HG03064 (cell line): ENCODE data around the gene SUN1.
A peak's percentile ranks its signal among the peaks of the same experiment; 100 is the strongest.
"Not testable (repeated sequence)": the region's sequence is repeated elsewhere in the genome, so short reads cannot be mapped to it uniquely, and the experiment has no call there.

ENCODE experiments used
- ATAC-seq: cut with Tn5 transposase; IDR thresholded peaks from one replicate; pipeline ENCODE4 v1.9.1; 2021; ENCODE audit warnings: low read depth; ENCODE audit not compliant: unreplicated experiment

SUN1 gene

DNA sequence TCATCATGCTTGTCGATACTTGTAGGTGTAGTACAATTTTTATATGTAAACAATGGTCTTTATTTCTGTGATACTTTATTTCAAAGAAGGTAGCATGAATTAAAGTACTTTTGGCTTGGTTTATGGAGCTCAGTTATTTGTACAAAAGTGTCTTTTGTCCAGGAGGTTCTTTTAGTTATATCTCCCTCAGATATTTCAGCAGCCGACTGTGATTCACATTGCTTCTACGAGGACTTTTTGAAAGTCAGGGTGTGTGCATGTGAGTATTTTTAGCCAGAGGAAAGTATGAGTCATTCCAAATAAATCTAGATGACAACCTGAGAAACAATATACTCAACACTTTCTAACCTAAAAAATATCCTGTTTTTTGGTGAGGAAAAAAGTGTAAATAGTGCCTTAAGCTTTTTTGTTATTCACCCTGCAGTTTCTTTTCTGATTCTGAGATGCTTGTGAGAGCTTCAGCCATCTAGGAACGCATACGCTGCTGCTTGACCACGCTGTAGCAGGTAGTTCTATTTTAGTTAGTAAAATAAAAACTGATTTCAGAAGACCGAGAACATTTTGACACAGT lies 595 bp upstream of the SUN1 start:
- peak; percentile 62 for ATAC-seq

DNA sequence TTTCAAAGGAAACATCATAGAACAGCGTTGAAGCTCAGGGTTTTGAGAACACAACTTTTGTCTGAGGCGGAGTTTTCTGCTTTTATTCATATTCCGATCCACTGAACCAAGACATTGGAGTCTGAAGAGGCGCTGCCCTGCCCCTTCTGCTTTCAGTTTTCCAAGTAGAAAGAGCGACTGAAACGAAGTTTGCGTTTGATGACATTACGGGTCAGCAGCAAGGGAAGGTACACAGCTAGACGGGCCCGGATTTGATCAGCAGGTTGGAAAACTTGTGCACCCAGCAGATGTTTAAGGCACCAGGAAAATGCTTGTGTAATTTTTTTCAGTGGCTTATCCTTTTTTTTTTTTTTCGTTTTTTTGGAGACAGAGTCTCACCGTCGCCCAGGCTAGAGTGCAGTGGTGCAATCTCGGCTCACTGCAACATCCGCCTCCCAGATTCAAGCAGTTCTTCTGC lies 720 bp downstream of the SUN1 start:
- ATAC-seq: no peak

DNA sequence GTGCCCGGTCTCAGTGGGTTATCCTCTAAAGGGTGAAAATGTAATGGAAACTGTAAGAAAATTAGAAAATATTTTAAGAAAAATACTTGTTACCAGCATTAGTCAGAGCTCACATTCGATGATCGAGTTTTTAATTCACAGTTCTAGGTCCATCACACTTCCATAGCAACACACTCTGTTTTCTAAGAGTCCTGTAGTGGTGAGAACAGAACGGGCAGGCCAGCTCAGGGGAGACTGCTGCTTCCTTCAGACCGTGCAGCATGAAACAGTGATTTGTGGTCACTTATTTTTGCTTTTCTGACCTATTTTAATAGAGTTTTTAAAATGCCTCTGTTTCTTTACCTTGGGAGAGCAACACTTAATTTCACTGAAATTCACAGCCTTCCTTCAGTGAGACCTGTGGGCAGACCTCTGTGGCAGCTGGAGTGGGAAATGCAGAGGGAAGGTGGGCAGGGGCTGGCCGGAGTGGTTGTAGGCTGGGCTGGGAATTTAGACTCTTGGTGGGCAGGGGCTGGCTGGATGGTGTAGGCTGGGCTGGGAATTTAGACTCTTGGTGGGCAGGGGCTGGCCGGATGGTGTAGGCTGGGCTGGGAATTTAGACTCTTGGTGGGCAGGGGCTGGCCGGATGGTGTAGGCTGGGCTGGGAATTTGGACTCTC lies 1.5 kb downstream of the SUN1 start:
- ATAC-seq: no peak

DNA sequence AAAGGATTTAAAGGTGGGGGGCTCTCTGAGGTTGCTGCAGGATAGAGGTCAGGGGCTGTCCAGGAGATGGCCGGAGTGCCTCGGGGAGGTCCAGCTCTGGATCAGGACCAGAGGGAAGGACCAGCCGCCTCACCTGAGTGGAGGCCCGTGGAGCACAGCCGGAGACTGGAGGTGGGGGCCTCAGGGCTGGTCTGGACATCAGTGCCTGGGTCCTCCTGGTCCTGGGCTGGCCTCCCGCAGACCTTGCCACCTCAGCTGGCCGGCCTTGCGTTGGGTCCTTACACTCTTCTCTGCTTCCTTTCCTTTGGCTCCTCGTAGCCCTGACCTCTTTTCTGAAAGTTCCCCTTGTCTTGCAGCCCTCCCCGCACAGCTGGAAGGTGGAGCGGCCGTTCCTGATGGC lies 2.0 kb downstream of the SUN1 start:
- no peak for ATAC-seq

DNA sequence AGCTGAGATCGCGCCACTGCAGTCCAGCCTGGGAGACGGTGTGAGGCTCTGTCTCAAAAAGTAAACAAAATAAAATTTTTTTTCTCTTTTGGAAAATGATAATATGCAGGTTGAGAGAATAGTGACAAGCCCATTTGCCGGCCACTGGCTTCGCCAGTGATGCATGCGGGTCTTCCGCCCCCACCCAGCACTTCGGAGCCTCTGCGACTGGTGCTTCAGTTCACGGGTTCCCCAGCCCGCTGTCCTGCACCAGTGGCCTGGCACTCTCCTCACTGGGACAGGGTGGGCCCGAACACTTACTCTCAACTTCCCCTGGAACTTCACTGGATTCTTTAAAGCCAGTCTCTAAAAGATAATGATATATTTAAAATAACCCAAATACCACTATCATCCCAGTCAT lies 2.7 kb downstream of the SUN1 start:
- ATAC-seq: no peak

DNA sequence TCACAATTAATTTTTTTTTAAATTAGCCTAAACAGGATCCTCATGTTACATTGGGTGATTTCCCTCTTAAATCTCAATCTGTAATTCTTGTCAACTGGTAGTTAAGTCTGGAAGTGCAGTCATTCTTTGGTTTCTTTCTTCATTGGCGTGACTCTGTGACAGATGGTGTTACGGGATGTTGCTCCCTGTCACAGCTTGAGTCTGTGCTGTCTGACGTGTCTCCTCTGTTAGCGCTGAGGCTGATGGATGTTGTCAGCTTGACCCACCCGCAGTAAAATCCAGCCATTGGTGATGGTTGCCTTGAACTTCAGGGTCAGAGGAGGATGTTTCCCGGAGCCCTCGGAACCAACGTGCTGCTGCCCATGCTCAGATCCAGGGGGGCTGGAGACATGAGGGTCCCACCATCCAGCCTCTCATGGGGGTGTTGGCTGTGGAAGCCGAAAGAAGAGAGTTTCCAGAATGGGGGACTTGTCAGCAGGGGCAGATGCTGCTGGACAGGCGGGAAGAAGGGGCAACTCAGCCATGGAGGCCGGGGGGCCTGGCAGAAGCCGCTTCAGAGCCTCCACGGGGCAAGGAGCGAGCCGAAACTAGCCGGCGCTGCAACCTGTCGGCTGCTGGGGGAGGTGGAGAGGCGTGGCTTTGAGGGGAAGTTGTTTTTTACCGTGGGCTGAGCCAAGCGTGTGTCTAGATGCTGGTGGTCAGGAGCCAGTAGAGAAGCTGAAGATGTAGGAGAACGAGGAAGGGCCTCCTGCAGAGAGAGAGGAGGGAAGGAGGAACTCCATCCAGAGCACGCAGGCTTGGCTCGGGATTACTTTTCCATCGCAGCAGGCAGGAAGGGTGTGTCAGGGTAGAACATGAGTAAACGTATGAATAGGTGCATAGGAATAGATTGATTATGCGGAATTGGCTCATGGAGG lies 3.5 kb downstream of the SUN1 start:
- ATAC-seq: no peak

DNA sequence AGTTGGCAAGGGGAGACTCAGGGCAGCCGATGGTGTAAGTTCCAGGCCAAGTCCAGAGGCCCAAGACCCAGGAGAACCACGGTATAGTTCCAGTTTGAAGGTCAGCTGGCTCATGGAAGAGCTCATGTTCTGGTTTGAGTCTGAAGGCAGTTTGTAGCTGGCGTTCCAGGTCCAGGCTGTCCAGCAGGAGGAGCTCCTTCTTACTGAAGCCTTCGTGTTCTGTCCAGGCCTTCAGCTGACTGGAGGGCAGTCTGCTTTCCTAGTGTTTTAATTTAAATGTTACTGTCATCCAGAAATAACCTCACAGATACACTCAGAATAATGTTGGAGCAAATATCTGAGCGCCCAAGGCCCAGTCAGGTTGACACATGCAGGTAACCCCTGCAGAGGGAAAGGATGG lies 4.2 kb downstream of the SUN1 start:
- ATAC-seq: no peak

DNA sequence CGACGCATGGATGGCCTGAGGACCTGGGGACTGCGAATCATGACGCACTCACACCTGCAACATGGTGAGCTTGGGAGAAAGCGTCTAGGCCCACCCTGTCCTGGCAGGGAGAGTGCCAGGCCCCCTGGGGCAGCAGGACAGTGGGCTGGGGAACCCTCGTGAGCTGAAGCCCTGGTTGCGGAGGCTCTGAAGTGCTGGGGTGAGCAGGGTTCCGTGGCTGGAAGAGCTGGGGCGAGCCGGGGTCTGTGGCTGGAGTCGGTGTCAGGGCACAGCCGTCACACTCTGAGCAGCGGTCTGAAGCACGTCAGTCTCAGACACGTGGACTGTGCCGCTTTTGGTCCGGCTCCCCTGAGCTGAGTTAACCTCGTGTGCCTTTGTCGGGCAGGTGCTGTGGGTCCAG lies 4.7 kb downstream of the SUN1 start:
- ATAC-seq: no peak

DNA sequence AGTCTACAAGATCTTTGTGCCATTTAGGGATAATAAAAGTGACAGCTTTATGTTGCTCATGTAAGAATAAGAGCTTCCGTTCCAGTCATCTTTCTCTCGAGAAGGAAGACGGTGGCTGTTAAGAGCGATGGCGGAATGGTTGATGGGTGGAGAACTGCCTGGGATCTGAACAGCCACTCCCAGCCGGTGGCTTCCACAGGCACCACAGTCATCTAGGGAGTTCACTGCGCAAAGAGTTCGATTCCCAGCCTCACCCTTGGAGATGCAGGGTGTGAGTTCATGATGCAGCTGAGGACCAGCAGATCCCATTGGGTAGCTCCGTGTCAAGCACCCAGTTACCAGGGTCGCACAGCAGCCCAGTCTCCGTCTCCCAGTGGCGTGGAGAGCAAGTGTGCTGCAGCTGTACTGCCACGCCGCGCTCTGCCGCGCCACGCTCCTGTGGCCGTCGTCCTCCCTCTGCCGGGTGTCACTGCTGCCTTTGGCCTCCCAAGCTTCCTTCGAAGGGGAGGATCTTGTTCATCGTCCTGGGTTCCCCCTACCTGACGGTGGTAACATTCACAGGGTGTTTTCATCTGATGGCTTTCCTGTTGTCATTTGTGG lies 7.8 kb downstream of the SUN1 start:
- ATAC-seq: no peak

DNA sequence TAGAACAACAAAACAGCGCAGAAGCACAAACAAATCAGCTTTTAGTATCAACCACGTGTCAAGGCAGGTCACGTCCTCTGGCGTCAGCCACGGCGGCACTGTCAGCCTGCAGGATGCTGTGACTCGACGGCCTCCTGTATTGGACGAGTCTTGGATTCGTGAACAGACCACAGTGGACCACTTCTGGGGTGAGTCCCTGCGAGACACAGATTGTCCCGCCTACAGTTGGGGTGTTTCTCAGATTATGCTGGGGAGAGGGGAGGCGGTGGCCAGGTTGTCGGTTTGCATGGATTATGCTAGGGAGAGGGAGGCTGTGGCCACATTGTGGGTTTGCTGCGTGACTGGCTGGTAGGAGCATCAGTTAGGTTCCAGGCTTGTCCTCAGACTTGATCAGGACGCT lies 9.7 kb downstream of the SUN1 start:
- no peak for ATAC-seq

DNA sequence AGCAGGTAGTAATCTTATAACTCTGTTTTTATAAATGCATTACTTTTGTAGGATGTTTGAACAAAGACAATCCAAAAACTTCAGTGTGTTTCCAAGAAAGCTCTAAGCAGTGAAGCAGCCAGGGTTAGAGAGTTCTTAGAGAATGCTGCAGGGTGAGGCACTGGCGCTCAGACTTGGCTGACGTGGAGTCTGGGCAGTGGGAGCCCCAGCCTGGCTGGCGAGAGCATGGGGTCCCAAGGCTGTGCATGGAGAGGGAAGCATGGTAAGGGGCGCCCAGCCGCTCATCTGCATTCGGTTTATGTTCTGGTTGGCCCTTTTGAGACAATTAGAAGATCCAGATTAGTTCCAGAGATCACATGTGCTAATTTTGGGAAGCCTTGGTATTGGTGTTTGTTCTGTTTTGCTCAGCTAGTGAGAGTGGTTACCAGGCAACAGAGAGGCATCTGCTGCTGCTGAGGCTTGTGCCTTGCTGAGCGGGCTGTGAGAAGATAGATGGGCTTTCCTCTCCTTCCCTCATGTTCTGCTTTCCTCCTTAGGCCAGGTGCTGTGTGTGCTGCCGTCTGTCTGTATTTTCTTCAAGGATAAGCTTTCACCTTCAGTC lies 10.3 kb downstream of the SUN1 start:
- ATAC-seq: no peak

DNA sequence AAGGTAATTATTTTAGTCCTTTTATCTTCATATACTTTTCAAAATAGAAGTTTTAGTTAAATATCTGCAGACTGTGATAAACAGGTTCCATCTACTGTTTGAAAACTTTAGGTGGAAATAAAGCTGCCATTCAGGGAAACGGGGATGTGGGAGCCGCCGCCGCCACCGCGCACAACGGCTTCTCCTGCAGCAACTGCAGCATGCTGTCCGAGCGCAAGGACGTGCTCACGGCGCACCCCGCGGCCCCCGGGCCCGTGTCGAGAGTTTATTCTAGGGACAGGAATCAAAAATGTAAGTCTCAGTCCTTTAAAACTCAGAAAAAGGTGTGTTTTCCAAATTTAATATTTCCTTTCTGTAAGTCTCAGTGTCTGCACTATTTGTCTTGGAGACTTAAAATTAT lies 11.0 kb downstream of the SUN1 start:
- ATAC-seq: no peak

DNA sequence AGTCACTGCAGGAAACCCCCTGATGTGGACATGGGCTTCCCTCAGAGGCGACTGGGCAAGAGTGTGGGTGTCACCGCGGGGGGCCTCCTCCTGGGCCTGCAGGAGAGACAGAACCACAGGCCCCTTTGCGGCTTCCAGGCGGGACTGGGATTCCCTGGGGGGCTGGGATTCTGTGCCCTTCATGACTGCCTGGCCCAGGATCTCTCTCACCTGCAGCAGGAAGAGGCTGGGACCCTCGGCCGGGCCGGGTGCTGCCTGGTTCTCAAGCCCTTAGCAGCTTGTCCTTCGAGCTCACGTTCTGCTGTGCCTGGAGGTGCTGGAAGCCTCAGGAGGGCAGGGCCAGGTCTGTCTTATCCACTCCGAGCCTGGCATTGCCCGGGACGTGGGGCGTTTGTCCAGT lies 11.8 kb downstream of the SUN1 start:
- ATAC-seq: no peak

DNA sequence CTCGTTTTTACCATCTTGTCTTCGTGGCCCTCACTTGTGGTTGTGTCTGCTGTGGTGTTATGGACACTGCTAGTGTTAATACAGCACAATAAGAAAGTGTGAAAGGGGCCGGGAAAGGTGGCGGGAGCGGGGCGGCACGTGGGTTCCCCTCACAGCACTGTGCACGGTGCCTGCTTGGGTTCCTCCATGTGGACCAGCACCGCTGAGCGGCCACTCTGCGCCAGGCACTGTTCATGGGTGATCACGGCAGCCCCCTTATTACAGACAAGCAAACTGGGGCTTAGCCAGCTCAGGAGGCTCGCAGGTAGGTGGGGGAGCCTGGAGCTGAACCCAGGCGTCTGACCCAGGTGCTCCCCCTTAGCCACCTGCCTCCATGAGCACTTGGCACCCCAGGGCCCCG lies 12.2 kb downstream of the SUN1 start:
- ATAC-seq: no peak

DNA sequence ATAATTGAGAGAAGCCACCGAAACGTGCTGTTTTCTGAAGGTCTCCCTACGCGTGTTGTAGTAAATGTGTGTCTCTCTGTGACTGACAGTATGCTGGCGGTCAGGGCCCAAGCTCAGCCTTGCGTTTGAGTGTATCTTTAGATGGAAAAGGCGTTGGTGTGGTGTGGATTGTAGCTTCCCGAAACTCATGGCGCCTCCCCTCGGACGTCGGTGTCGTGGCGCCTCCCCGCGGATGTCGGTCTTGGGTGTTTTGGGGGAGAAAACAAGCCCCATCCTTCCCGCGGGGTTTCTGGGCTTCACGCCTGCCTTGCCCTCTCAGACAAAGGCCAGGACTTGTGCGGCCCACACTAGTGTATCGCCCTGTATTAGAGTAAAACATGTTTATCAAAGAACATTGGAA lies 12.8 kb downstream of the SUN1 start:
- ATAC-seq: no peak

DNA sequence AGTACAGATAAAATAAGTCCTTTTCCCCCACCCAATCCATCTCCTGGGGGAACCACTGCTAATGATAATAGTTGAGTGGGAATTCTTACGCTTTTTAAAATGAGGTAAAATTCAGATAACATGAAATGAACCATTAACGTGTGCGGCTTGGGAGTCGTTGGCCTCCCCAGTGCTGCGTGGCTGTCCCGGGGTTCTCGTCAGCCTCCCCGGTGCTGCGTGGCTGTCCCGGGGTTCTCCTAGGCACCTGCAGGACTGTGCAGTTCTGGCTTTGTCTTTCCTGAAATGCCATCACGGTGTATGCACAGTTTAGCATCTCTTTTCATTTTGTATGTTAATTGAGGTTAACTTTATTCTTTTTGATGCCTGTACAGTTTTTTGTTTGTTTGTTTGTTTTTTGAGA lies 13.5 kb downstream of the SUN1 start:
- ATAC-seq: no peak

DNA sequence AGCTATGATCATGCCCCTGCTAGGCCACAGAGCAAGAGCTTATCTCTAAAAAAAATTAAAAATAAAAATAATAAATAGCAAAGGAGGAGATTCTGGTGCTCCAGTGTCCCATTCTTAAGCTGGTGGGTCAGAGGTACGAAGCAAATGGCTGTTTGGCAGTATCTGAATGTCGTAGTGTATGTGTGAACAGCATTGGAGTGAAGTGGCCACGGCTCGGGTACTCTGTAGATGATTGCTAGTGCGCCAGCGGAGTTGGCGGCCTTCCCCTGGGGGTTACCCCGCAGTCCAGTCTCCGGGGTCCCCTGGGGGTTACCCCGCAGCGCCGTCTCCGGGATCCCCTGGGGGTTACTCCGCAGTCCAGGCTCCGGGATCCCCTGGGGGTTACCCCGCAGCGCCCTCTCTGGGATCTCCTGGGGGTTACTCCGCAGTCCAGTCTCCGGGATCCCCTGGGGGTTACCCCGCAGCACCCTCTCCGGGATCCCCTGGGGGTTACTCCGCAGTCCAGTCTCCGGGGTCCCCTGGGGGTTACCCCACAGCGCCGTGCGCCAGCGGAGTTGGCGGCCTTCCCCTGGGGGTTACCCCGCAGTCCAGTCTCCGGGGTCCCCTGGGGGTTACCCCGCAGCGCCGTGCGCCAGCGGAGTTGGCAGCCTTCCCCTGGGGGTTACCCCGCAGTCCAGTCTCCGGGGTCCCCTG lies 14.8 kb downstream of the SUN1 start:
- ATAC-seq: not testable (repeated sequence)

DNA sequence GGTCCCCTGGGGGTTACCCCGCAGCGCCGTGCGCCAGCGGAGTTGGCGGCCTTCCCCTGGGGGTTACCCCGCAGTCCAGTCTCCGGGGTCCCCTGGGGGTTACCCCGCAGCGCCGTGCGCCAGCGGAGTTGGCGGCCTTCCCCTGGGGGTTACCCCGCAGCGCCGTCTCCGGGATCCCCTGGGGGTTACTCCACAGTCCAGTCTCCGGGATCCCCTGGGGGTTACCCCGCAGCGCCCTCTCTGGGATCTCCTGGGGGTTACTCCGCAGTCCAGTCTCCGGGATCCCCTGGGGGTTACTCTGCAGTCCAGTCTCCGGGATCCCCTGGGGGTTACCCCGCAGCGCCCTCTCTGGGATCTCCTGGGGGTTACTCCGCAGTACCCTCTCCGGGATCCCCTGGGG lies 15.5 kb downstream of the SUN1 start:
- ATAC-seq: not testable (repeated sequence)

DNA sequence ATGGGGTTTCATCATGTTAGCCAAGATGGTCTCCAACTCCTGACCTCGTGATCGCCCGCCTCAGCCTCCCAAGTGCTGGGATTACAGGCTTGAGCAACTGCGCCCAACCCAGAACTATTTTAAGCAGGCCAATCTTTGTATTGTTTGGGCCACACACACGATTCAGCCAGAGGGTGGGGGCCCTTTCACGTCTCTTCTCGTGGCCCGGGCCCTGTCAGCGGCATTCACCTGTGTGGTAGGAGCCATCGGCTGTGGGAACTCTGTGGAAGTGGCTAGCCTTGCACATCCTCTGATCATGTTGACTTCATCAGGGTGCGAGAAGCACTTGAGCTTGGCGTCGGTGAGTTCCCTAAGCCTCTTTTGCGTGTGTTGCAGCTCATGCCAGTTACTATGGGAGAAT lies 16.9 kb downstream of the SUN1 start:
- no peak for ATAC-seq

DNA sequence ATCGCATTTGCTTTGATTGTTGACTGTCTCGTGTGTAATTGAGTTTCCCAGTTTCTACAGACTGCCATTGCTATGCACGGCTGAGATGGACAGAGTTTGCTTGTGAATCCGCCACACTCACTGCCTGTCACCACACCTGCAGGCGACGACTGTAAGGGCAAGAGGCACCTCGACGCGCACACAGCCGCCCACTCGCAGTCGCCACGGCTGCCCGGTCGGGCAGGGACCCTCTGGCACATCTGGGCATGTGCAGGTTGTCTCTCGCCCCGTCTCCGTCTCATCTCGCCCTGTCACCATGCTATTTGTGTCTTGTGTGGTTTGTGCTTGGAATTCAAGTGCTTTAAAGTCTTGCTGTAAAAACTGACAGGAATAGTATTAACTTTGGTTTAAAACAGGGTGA lies 17.5 kb downstream of the SUN1 start:
- no peak for ATAC-seq
